Osteoblast (primary cell): ENCODE data around the gene RBPMS2. TPM values are rescaled to one million over a fixed set of nuclear protein-coding genes. Genes with fewer than 3 reads are reported as not detected.

ENCODE experiments used
- DNase-seq: peaks from one replicate; pipeline ENCODE4 v3.0.0; 2011; ENCODE audit warnings: low spot score, mixed read lengths; ENCODE audit not compliant: insufficient read length; ENCODE audit errors: missing footprints
- H2AFZ ChIP-seq: 2 replicates; pipeline ENCODE4 v1.6.0; 2011; ENCODE audit warnings: mild to moderate bottlenecking, low read length
- H3K27ac ChIP-seq: 2 replicates; pipeline ENCODE4 v1.5.1; 2011; ENCODE audit warnings: mild to moderate bottlenecking, low read depth, low read length, moderate library complexity
- H3K27me3 ChIP-seq: 2 replicates; pipeline ENCODE4 v1.6.0; 2012; ENCODE audit warnings: mild to moderate bottlenecking, control low read depth, inconsistent platforms, low read length, moderate library complexity; ENCODE audit not compliant: insufficient read depth
- H3K36me3 ChIP-seq: 2 replicates; pipeline ENCODE4 v1.5.1; 2011; ENCODE audit warnings: mild to moderate bottlenecking, low read length, control low read depth, moderate library complexity; ENCODE audit not compliant: insufficient read depth
- H3K4me1 ChIP-seq: 2 replicates; pipeline ENCODE4 v1.5.1; 2011; ENCODE audit warnings: mild to moderate bottlenecking, low read length, control low read depth, moderate library complexity; ENCODE audit not compliant: insufficient read depth
- H3K4me2 ChIP-seq: 2 replicates; pipeline ENCODE4 v1.6.0; 2011; ENCODE audit warnings: mild to moderate bottlenecking, low read length; ENCODE audit not compliant: insufficient read depth
- H3K4me3 ChIP-seq: fragments of 200-600 bp; sonication (generic); 3 replicates; pipeline ENCODE4 v1.5.1; 2012; ENCODE audit warnings: mild to moderate bottlenecking, low read length, inconsistent platforms; ENCODE audit not compliant: insufficient read depth
- H3K79me2 ChIP-seq: 2 replicates; pipeline ENCODE4 v1.6.0; 2012; ENCODE audit warnings: mild to moderate bottlenecking, low read length, control low read depth, inconsistent platforms; ENCODE audit not compliant: insufficient read depth
- H3K9me3 ChIP-seq: 2 replicates; pipeline ENCODE4 v1.5.1; 2011; ENCODE audit warnings: low read depth, low read length, control low read depth
- H4K20me1 ChIP-seq: 2 replicates; pipeline ENCODE4 v1.6.0; 2012; ENCODE audit warnings: mild to moderate bottlenecking, low read length, control low read depth; ENCODE audit not compliant: insufficient read depth
- CTCF ChIP-seq: IDR thresholded peaks from 2 replicates; pipeline ENCODE4 v1.5.1; 2011; ENCODE audit warnings: mild to moderate bottlenecking, low read depth, low read length, moderate library complexity; ENCODE audit errors: extremely low read depth
- small RNA-seq: library from RNA; depleted of rRNA; stranded (forward); fragments of <200 nt; gene quantifications from one replicate; pipeline ENCODE3, GENCODE V24; 2012
- total RNA-seq: library from RNA; depleted of rRNA; stranded (reverse); fragments of >200 nt; gene quantifications from 2 replicates; pipeline ENCODE4 v1.2.3, GENCODE V29; 2012

RBPMS2 gene
- total RNA-seq, 1 donor = not detected

GRCh38 chr15:64693134-64693533 is 82.3 kb downstream of the RBPMS2 start:
- peaks cover 73% of the 10 kb centered on the region for H3K79me2 ChIP-seq
- H3K4me2 ChIP-seq = peak overlapping the region; percentile 26
- H2AFZ ChIP-seq = no peak overlapping the region
- H3K9me3 ChIP-seq = no peaks in the 10 kb centered on the region
- H4K20me1 ChIP-seq = peaks cover 61% of the 10 kb centered on the region
- peaks cover 20% of the 10 kb centered on the region for H3K4me1 ChIP-seq
- no peak overlapping the region for H3K4me3 ChIP-seq
- H3K36me3 ChIP-seq = peaks cover 39% of the 10 kb centered on the region
- peak overlapping the region; percentile 85 for H3K27ac ChIP-seq
- H3K27me3 ChIP-seq = no peaks in the 10 kb centered on the region
- no peak for TF ChIP-seq CTCF
- peak; percentile 92 for DNase-seq

DNA sequence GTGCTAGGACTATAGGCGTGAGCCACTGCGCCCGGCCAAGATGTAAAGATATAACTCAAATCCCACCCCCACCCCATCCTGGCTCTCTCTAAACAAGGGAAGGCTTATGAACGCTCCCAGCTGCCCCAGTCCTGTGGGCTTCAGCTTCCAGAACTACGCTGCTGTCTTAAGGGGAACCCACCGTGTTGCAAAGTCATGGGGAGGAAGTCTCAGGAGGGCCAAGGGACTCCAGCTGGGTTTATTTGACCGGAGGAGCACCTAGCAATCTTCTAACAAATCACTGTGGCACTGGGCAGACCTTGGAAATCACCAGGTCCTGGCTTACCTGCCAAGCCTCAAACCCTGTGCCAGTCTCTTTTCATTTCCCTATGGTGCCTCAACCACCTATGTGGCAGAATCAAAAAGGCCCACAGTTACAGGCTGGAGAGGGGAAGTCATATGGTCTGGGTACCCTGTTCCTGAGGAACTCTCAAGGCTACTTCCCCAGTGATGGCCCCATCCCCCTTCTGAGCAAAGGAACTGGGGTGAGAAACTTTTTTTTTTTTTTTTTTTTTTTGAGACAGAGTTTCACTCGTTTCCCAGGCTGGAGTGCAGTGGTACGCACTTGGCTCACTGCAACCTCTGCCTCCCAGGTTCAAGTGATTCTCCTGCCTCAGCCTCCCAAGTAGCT is 83.4 kb downstream of the RBPMS2 start:
- Histone ChIP-seq H3K9me3 (no peaks in the 10 kb centered on the region), H2AFZ (no peak overlapping the region), H3K27me3 (no peaks in the 10 kb centered on the region), H3K4me2 (no peak overlapping the region), H3K79me2 (peaks cover 62% of the 10 kb centered on the region), H3K4me1 (peaks cover 12% of the 10 kb centered on the region), H3K4me3 (no peak overlapping the region), H3K36me3 (peaks cover 49% of the 10 kb centered on the region), H4K20me1 (peaks cover 51% of the 10 kb centered on the region), H3K27ac (no peak overlapping the region)
- DNase-seq = no peak
- no peak for TF ChIP-seq CTCF

GRCh38 chr15:64690578-64691296 is 84.7 kb downstream of the RBPMS2 start:
- H3K4me2 ChIP-seq = no peak overlapping the region
- TF ChIP-seq CTCF = peak; percentile 15
- peak; percentile 49 for DNase-seq
- H3K36me3 ChIP-seq = peaks cover 58% of the 10 kb centered on the region
- no peak overlapping the region for H3K4me3 ChIP-seq
- no peak overlapping the region for H3K27ac ChIP-seq
- H3K9me3 ChIP-seq = no peaks in the 10 kb centered on the region
- no peak overlapping the region for H2AFZ ChIP-seq
- H4K20me1 ChIP-seq = peaks cover 50% of the 10 kb centered on the region
- no peaks in the 10 kb centered on the region for H3K27me3 ChIP-seq
- H3K4me1 ChIP-seq = peaks cover 12% of the 10 kb centered on the region
- peaks cover 49% of the 10 kb centered on the region for H3K79me2 ChIP-seq

GRCh38 chr15:64690008-64690407 is 85.4 kb downstream of the RBPMS2 start:
- no peaks in the 10 kb centered on the region for H3K9me3 ChIP-seq
- H4K20me1 ChIP-seq = peaks cover 43% of the 10 kb centered on the region
- no peak for DNase-seq
- H3K4me1 ChIP-seq = peaks cover 12% of the 10 kb centered on the region
- peaks cover 42% of the 10 kb centered on the region for H3K79me2 ChIP-seq
- no peak overlapping the region for H2AFZ ChIP-seq
- H3K4me2 ChIP-seq = no peak overlapping the region
- H3K27ac ChIP-seq = no peak overlapping the region
- no peak for TF ChIP-seq CTCF
- H3K36me3 ChIP-seq = peaks cover 58% of the 10 kb centered on the region
- H3K4me3 ChIP-seq = no peak overlapping the region
- no peaks in the 10 kb centered on the region for H3K27me3 ChIP-seq

Small RNA genes lying within 50 kb of the gene (small RNA-seq; reads per million reads assigned to genes)
- gene AC100830.2 (not detected), gene MIR1272 (not detected)

Other genes with a start within 250 kb of the RBPMS2 start
- 6.2 and 9.4 TPM in 2 replicates for gene PIF1, start 50.1 kb upstream of the RBPMS2 start, total RNA-seq
- gene PLEKHO2, start 66.3 kb upstream of the RBPMS2 start, total RNA-seq = 38.3 and 41.6 TPM in 2 replicates
- 3.8 and 6.2 TPM in 2 replicates for gene ANKDD1A, start 136.3 kb upstream of the RBPMS2 start, total RNA-seq
- 142 and 164 TPM in 2 replicates for gene SPG21, start 214.3 kb upstream of the RBPMS2 start, total RNA-seq